D721Med (cell line): ENCODE measurements around the gene ANKRD12.

Source experiments
- DNase-seq: peaks from one replicate; pipeline ENCODE4 v3.0.0; 2011; ENCODE audit warnings: low spot score; ENCODE audit not compliant: insufficient read length
- FAIRE-seq: peaks from 2 replicates; lab custom pipeline; 2011; peaks lifted over from hg19 to GRCh38; lab: Jason Lieb, UNC
- CTCF ChIP-seq: IDR thresholded peaks from 2 replicates; pipeline ENCODE4 v1.5.1; 2012; ENCODE audit warnings: mild to moderate bottlenecking, control low read depth; ENCODE audit not compliant: insufficient read depth; ENCODE audit errors: missing control alignments

ANKRD12 gene

GRCh38 chr18:9329471-9329870 lies 192.9 kb downstream of the ANKRD12 start:
- no peak for FAIRE-seq
- no peak for DNase-seq
- no peak for TF ChIP-seq CTCF

- FAIRE-seq, result no peak
- no peak for TF ChIP-seq CTCF
- DNase-seq, result no peak
Measured at GRCh38 chr18:9330419-9330818, 193.8 kb downstream of the ANKRD12 start.

GRCh38 chr18:9333441-9334328 lies 197.1 kb downstream of the ANKRD12 start:
- TF ChIP-seq CTCF, result no peak
- FAIRE-seq (no peak), DNase-seq (no peak)

GRCh38 chr18:9334329-9334972 lies 197.9 kb downstream of the ANKRD12 start, which contains the start of gene TWSG1:
Gene TWSG1, plus strand, starts transcription at chr18:9334773. Its CDS starts 2,457 bp downstream, at chr18:9337230.
- FAIRE-seq, result no peak
- peak; percentile 20 for TF ChIP-seq CTCF
- peak; percentile 89 for DNase-seq

GRCh38 chr18:9334973-9335696 lies 198.6 kb downstream of the ANKRD12 start:
- DNase-seq, result no peak
- TF ChIP-seq CTCF, result no peak
- FAIRE-seq, result no peak
